ENCODE data around the gene KNL1. TPM values are rescaled to one million over a fixed set of nuclear protein-coding genes. Genes with fewer than 3 reads are reported as not detected.
"Not testable (repeated sequence)": the region's sequence is repeated elsewhere in the genome, so short reads cannot be mapped to it uniquely, and the experiment has no call there.

KNL1 gene
- total RNA-seq, 1 donor from 2014 or later = 3.0 TPM

- no peak for DNase-seq (ENCODE audit: low read depth)
These were observed 70.9 kb downstream of the KNL1 start for GRCh38 chr15:40664909-40665308.

- not testable (repeated sequence) for DNase-seq (ENCODE audit: low read depth)
These were observed 82.2 kb downstream of the KNL1 start for GRCh38 chr15:40676290-40676689.

GRCh38 chr15:40676906-40677305 lies 82.9 kb downstream of the KNL1 start:
- not testable (repeated sequence) for DNase-seq (ENCODE audit: low read depth)

GRCh38 chr15:40680151-40680550 lies 86.1 kb downstream of the KNL1 start:
- DNase-seq (ENCODE audit: low read depth) = no peak

- not testable (repeated sequence) for DNase-seq (ENCODE audit: low read depth)
These were observed 86.9 kb downstream of the KNL1 start for GRCh38 chr15:40680959-40681358.

- DNase-seq (ENCODE audit: low read depth) = no peak
These were observed 90.3 kb downstream of the KNL1 start for GRCh38 chr15:40684381-40684780.

GRCh38 chr15:40685376-40685775 lies 91.3 kb downstream of the KNL1 start:
- peak; percentile 57 for DNase-seq (ENCODE audit: low read depth)

GRCh38 chr15:40688932-40689799 lies 95.1 kb downstream of the KNL1 start:
- DNase-seq (ENCODE audit: low read depth) = peak; percentile 71

GRCh38 chr15:40691737-40692136 lies 97.7 kb downstream of the KNL1 start:
- no peak for DNase-seq (ENCODE audit: low read depth)

GRCh38 chr15:40693904-40694687 lies 100.0 kb downstream of the KNL1 start:
- no peak for DNase-seq (ENCODE audit: low read depth)

- peak; percentile 96 for DNase-seq (ENCODE audit: low read depth)
These were observed 100.8 kb downstream of the KNL1 start, which contains the start of gene RAD51 for GRCh38 chr15:40694688-40695468. TSS of gene RAD51 (plus strand) at chr15:40695174. CDS start at chr15:40698759, 3,585 bp downstream.

GRCh38 chr15:40695469-40695890 lies 101.4 kb downstream of the KNL1 start:
- peak; percentile 12 for DNase-seq (ENCODE audit: low read depth)

- DNase-seq (ENCODE audit: low read depth) = no peak
These were observed 102.2 kb downstream of the KNL1 start for GRCh38 chr15:40696228-40696627.

- DNase-seq (ENCODE audit: low read depth) = peak; percentile 10
These were observed 103.9 kb downstream of the KNL1 start for GRCh38 chr15:40697916-40698315.

GRCh38 chr15:40702077-40702476 lies 108.0 kb downstream of the KNL1 start:
- DNase-seq (ENCODE audit: low read depth) = peak; percentile 20

- DNase-seq (ENCODE audit: low read depth) = no peak
These were observed 112.1 kb downstream of the KNL1 start for GRCh38 chr15:40706121-40706520.

Other genes starting within 250 kb of the KNL1 start
- gene PHGR1, start 243.2 kb upstream of the KNL1 start, total RNA-seq = not detected in 2 replicates
- 1.6 and 3.5 TPM in 2 replicates for gene DISP2, start 236.0 kb upstream of the KNL1 start, total RNA-seq
- 72.4 and 72.8 TPM in 2 replicates for gene KNSTRN, start 211.5 kb upstream of the KNL1 start, total RNA-seq
- gene IVD, start 188.5 kb upstream of the KNL1 start, total RNA-seq = 57.0 and 69.3 TPM in 2 replicates
- 10.6 and 11.1 TPM in 2 replicates for gene BAHD1, start 153.3 kb upstream of the KNL1 start, total RNA-seq
- gene CHST14, start 123.3 kb upstream of the KNL1 start, total RNA-seq = 14.5 and 15.6 TPM in 2 replicates
- gene CCDC32, start 29.2 kb upstream of the KNL1 start, total RNA-seq = 10.4 and 11.4 TPM in 2 replicates
- 5.9 and 11.7 TPM in 2 replicates for gene RPUSD2, start 24.9 kb upstream of the KNL1 start, total RNA-seq
- 0.94 and 2.3 TPM in 2 replicates for gene RAD51, start 100.9 kb downstream of the KNL1 start, total RNA-seq
- 22.2 and 25.5 TPM in 2 replicates for gene RMDN3, start 161.0 kb downstream of the KNL1 start, total RNA-seq
- gene GCHFR, start 169.8 kb downstream of the KNL1 start, total RNA-seq = 5.5 and 8.0 TPM in 2 replicates
- not detected in 2 replicates for gene C15orf62, start 175.7 kb downstream of the KNL1 start, total RNA-seq
- gene ZFYVE19, start 212.8 kb downstream of the KNL1 start, total RNA-seq = 24.3 and 24.4 TPM in 2 replicates
- 17.9 and 51.4 TPM in 2 replicates for gene DNAJC17, start 213.2 kb downstream of the KNL1 start, total RNA-seq
- not detected in 2 replicates for gene PPP1R14D, start 234.5 kb downstream of the KNL1 start, total RNA-seq
- gene SPINT1, start 249.8 kb downstream of the KNL1 start, total RNA-seq = not detected in 2 replicates